HepG2 (cell line): ENCODE data around the gene TBCCD1. TPM values are rescaled to one million over a fixed set of nuclear protein-coding genes. Genes with fewer than 3 reads are reported as not detected.

ENCODE experiments used
- ATAC-seq: fragments of 200-7000 bp; cut with Tn5 transposase; 3 replicates; pipeline ENCODE4 v1.9.1; 2020; ENCODE audit warnings: mild to moderate bottlenecking, moderate library complexity
- BruUV-seq: library from RNA; stranded (reverse); fragments of 400-500 nt; replicated peaks from 2 replicates; lab custom pipeline; 2021; lab: Mats Ljungman, UMichigan
- CTCF ChIA-PET: fragments of 300-600 bp; formaldehyde crosslinking; extraction: SDS; loops from one replicate; lab custom pipeline; 2021; ENCODE audit warnings: low total read pairs, inconsistent platforms, low intra/inter-chr PET ratio; lab: Yijun Ruan, JAX
- POLR2A ChIA-PET: fragments of 350-600 bp; sonication (Branson Sonifier 250); formaldehyde crosslinking; loops from one replicate; lab custom pipeline; 2020; ENCODE audit warnings: antibody characterized with exemption, inconsistent platforms; lab: Yijun Ruan, JAX
- DNase-seq: peaks from one replicate; pipeline ENCODE4 v3.0.0-alpha.2; 2015; ENCODE audit warnings: low spot score
- FAIRE-seq: peaks from 3 replicates; lab custom pipeline; 2011; peaks lifted over from hg19 to GRCh38; lab: Jason Lieb, UNC
- H2AFZ ChIP-seq: one replicate; pipeline ENCODE4 v1.6.1; 2011; ENCODE audit warnings: low read length, inconsistent platforms
- H3K27ac ChIP-seq: fragments of 300-600 bp; 3 replicates; pipeline ENCODE4 v1.8.0; 2011; ENCODE audit warnings: mixed run types, mild to moderate bottlenecking, mixed read lengths, low read length, inconsistent platforms; ENCODE audit not compliant: insufficient read depth; ENCODE audit errors: extremely low read length
- H3K27me3 ChIP-seq, 2 experiments: fragments of 200-600 bp in 1 of 2; 2 replicates in 1 of 2; 3 replicates in 1 of 2; pipeline versions ENCODE4 v1.6.0 to v1.8.0; 2011; ENCODE audit warnings: low read length in 2 of 2, mild to moderate bottlenecking in 2 of 2, moderate library complexity in 2 of 2, inconsistent platforms in 1 of 2; ENCODE audit not compliant: insufficient read depth in 2 of 2, control insufficient read depth in 1 of 2
- H3K36me3 ChIP-seq, 2 experiments: fragments of 200-600 bp in 1 of 2; replicated peaks in 1 of 2; 2 replicates in 1 of 2; 3 replicates in 1 of 2; pipeline versions ENCODE4 v1.5.1 to v1.8.0; 2011; ENCODE audit warnings: low read length in 2 of 2, inconsistent platforms in 1 of 2; ENCODE audit not compliant: insufficient read depth in 2 of 2, control insufficient read depth in 1 of 2
- H3K4me1 ChIP-seq: 2 replicates; pipeline ENCODE4 v1.5.1; 2012; ENCODE audit warnings: low read length, inconsistent platforms; ENCODE audit not compliant: insufficient read depth
- H3K4me2 ChIP-seq: 2 replicates; pipeline ENCODE4 v1.6.0; 2011; ENCODE audit warnings: low read depth, low read length, inconsistent platforms
- H3K4me3 ChIP-seq, 3 experiments: fragments of 200-600 bp in 1 of 3; sonication (generic), shearing (Covaris generic) in 1 of 3; replicated peaks in 1 of 3; 2 replicates each; pipeline ENCODE4 v1.5.1; 2011 to 2016; ENCODE audit warnings: low read length in 3 of 3, inconsistent platforms in 2 of 3, low read depth in 2 of 3, mild to moderate bottlenecking in 2 of 3, control low read depth in 1 of 3, mixed read lengths in 1 of 3; ENCODE audit not compliant: insufficient read depth in 1 of 3
- H3K79me2 ChIP-seq: one replicate; pipeline ENCODE4 v1.6.1; 2011; ENCODE audit warnings: low read length, inconsistent platforms; ENCODE audit not compliant: insufficient read depth
- H3K9ac ChIP-seq: 2 replicates; pipeline ENCODE4 v1.6.0; 2011; ENCODE audit warnings: mild to moderate bottlenecking, low read depth, low read length, inconsistent platforms; ENCODE audit not compliant: insufficient read depth
- H3K9me3 ChIP-seq: 2 replicates; pipeline ENCODE4 v1.5.1; 2012; ENCODE audit warnings: mild to moderate bottlenecking, low read length
- H4K20me1 ChIP-seq: 2 replicates; pipeline ENCODE4 v1.6.0; 2011; ENCODE audit warnings: inconsistent platforms, mild to moderate bottlenecking, low read length, moderate library complexity; ENCODE audit not compliant: insufficient read depth
- HNRNPK ChIP-seq: fragments of 200-400 bp; formaldehyde crosslinking; IDR thresholded peaks from 2 replicates; pipeline ENCODE4 v1.6.1; 2018; ENCODE audit warnings: low read length, low read depth, moderate library complexity, mild to moderate bottlenecking; ENCODE audit not compliant: poor library complexity, severe bottlenecking
- PAWR ChIP-seq: sonication (generic); formaldehyde crosslinking; IDR thresholded peaks from 2 replicates; pipeline ENCODE4 v1.4.0; 2020; ENCODE audit warnings: missing genetic modification reagents, mild to moderate bottlenecking, borderline replicate concordance
- ZNF253 ChIP-seq: sonication (generic); formaldehyde crosslinking; IDR thresholded peaks from 2 replicates; pipeline ENCODE4 v1.8.0; 2022; ENCODE audit warnings: mild to moderate bottlenecking, missing genetic modification reagents, borderline replicate concordance
- ZNF446 ChIP-seq: sonication (generic); formaldehyde crosslinking; IDR thresholded peaks from 2 replicates; pipeline ENCODE4 v1.5.0; 2020; ENCODE audit warnings: mild to moderate bottlenecking, missing genetic modification reagents
- ZNF746 ChIP-seq: sonication (generic); formaldehyde crosslinking; IDR thresholded peaks from 2 replicates; pipeline ENCODE4 v1.8.0; 2022; ENCODE audit warnings: mild to moderate bottlenecking, missing genetic modification reagents
- WGBS: methylation state at CpG from one replicate; pipeline ENCODE4 v1.1.6; 2017; ENCODE audit warnings: low lambda C conversion rate; 5-methylcytosine and 5-hydroxymethylcytosine counted together
- in situ Hi-C: cut with HindIII; loops from 2 replicates; pipeline ENCODE4 v1.10.0; 2017; ENCODE audit warnings: low pct_unique_long_range_greater_than_20kb; ENCODE audit not compliant: extremely low pct_ligation_motif_present
- intact Hi-C: fragments of 100-400 bp; cut with micrococcal nuclease; formaldehyde crosslinking; loops from one replicate; pipeline ENCODE4 v1.10.0; 2022; ENCODE audit not compliant: unreplicated experiment
- polyA plus RNA-seq, 8 experiments: library from polyadenylated mRNA; depleted of rRNA in 3 of 8; stranded (reverse) in 7 of 8; unstranded in 1 of 8; fragments of >200 nt; fragmentation: Illumina TruSeq in 4 of 8; extraction: Trizol in 4 of 8; gene quantifications; 2 replicates each; pipeline versions ENCODE4 v1.2.1 to v1.2.3, GENCODE V29; 2011 to 2016; ENCODE audit warnings: low read depth in 4 of 8, missing spikeins in 1 of 8, mixed read lengths in 1 of 8; ENCODE audit not compliant: insufficient read depth in 1 of 8
- total RNA-seq, 5 experiments: library from RNA; depleted of rRNA; stranded (reverse); fragments of >200 nt; fragmentation: Illumina TruSeq; extraction: Trizol; gene quantifications; 2 replicates each; pipeline ENCODE4 v1.2.3, GENCODE V29; 2016; ENCODE audit warnings: low read depth in 1 of 5
- TF ChIP-seq, protein P1 (sequence below): sonication (generic); formaldehyde crosslinking; IDR thresholded peaks from 2 replicates; pipeline ENCODE4 v1.8.1; 2023; ENCODE audit warnings: missing genetic modification reagents, inconsistent platforms, borderline replicate concordance
- TF ChIP-seq, protein P2 (sequence below): IDR thresholded peaks from 2 replicates; pipeline ENCODE4 v1.6.1; 2016; ENCODE audit warnings: low read depth, missing genetic modification reagents, missing compliant biosample characterization
- TF ChIP-seq, protein P3 (sequence below): sonication (generic); formaldehyde crosslinking; IDR thresholded peaks from 2 replicates; pipeline ENCODE4 v1.5.0; 2020; ENCODE audit warnings: missing genetic modification reagents
- TF ChIP-seq, protein P4 (sequence below): sonication (generic); formaldehyde crosslinking; IDR thresholded peaks from 2 replicates; pipeline ENCODE4 v1.8.0; 2022; ENCODE audit warnings: mild to moderate bottlenecking, missing genetic modification reagents, moderate library complexity

Gene TBCCD1
- total and polyA plus RNA-seq, 2 of the 13 experiments (the other 11 are each of a cell fraction or from before 2014, with no cell fraction given), result 13.6 to 16.2 TPM

DNA sequence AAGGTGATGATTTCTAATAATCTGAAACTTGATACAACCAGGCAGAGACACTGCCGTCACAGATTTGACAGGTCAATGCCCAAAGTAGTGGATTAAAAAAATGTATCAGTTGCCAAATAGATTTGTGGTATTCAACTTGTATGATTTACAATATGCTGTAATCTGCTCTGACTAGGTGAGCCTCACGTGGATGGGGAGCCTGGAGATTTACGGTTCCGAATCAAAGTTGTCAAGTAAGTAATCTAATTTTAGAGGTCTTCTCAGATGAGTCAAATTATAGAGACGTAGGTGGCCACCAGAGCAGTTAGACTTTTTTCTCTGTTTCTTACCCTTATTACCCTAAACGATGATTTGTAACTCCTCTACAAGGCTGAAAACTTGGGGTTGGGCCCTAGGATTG is 15.4 kb upstream of the TBCCD1 start:
- H3K4me1 ChIP-seq, result no peaks in the 10 kb centered on the region
- H3K9ac ChIP-seq, result no peak overlapping the region
- no peak overlapping the region for H3K4me2 ChIP-seq
- ChIA-PET CTCF (no interaction called here), POLR2A (interaction anchor here (1.2 to 24.0 kb wide), 2 partner anchors 13 to 29 kb away, joined by 3 to 854 read pairs; partner anchors contain the start of gene AHSG)
- FAIRE-seq (no peak), DNase-seq (no peak), ATAC-seq (no peak)
- in situ Hi-C loops, result no loop called here
- WGBS, result 96% methylated on average over 6 of the region's 6 CpGs
- TF ChIP-seq, protein P1, sequence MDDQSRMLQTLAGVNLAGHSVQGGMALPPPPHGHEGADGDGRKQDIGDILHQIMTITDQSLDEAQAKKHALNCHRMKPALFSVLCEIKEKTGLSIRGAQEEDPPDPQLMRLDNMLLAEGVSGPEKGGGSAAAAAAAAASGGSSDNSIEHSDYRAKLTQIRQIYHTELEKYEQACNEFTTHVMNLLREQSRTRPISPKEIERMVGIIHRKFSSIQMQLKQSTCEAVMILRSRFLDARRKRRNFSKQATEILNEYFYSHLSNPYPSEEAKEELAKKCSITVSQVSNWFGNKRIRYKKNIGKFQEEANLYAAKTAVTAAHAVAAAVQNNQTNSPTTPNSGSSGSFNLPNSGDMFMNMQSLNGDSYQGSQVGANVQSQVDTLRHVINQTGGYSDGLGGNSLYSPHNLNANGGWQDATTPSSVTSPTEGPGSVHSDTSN (CRISPR knock-in tag), result no peak
- TF ChIP-seq, protein P2, sequence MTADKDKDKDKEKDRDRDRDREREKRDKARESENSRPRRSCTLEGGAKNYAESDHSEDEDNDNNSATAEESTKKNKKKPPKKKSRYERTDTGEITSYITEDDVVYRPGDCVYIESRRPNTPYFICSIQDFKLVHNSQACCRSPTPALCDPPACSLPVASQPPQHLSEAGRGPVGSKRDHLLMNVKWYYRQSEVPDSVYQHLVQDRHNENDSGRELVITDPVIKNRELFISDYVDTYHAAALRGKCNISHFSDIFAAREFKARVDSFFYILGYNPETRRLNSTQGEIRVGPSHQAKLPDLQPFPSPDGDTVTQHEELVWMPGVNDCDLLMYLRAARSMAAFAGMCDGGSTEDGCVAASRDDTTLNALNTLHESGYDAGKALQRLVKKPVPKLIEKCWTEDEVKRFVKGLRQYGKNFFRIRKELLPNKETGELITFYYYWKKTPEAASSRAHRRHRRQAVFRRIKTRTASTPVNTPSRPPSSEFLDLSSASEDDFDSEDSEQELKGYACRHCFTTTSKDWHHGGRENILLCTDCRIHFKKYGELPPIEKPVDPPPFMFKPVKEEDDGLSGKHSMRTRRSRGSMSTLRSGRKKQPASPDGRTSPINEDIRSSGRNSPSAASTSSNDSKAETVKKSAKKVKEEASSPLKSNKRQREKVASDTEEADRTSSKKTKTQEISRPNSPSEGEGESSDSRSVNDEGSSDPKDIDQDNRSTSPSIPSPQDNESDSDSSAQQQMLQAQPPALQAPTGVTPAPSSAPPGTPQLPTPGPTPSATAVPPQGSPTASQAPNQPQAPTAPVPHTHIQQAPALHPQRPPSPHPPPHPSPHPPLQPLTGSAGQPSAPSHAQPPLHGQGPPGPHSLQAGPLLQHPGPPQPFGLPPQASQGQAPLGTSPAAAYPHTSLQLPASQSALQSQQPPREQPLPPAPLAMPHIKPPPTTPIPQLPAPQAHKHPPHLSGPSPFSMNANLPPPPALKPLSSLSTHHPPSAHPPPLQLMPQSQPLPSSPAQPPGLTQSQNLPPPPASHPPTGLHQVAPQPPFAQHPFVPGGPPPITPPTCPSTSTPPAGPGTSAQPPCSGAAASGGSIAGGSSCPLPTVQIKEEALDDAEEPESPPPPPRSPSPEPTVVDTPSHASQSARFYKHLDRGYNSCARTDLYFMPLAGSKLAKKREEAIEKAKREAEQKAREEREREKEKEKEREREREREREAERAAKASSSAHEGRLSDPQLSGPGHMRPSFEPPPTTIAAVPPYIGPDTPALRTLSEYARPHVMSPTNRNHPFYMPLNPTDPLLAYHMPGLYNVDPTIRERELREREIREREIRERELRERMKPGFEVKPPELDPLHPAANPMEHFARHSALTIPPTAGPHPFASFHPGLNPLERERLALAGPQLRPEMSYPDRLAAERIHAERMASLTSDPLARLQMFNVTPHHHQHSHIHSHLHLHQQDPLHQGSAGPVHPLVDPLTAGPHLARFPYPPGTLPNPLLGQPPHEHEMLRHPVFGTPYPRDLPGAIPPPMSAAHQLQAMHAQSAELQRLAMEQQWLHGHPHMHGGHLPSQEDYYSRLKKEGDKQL, result no peak
- TF ChIP-seq PAWR (CRISPR knock-in tag), result no peak
- TF ChIP-seq ZNF746 (CRISPR knock-in tag), result no peak
- TF ChIP-seq, protein P3, sequence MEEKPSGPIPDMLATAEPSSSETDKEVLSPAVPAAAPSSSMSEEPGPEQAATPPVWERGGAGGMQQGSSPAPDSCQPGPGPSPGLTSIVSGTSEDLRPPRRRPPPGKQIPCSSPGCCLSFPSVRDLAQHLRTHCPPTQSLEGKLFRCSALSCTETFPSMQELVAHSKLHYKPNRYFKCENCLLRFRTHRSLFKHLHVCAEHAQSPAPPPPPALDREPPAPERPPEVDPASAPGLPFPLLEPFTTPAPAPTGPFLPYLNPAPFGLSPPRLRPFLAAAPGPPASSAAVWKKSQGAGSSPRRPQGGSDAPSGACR (CRISPR knock-in tag), result no peak
- TF ChIP-seq, protein P4, sequence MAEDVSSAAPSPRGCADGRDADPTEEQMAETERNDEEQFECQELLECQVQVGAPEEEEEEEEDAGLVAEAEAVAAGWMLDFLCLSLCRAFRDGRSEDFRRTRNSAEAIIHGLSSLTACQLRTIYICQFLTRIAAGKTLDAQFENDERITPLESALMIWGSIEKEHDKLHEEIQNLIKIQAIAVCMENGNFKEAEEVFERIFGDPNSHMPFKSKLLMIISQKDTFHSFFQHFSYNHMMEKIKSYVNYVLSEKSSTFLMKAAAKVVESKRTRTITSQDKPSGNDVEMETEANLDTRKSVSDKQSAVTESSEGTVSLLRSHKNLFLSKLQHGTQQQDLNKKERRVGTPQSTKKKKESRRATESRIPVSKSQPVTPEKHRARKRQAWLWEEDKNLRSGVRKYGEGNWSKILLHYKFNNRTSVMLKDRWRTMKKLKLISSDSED, result no peak
- TF ChIP-seq ZNF253 (CRISPR knock-in tag), result no peak
- no peak for TF ChIP-seq ZNF446 (CRISPR knock-in tag)
- TF ChIP-seq HNRNPK, result no peak
- H3K27me3 ChIP-seq, result no peaks in the 10 kb centered on the region
- peaks cover 2% of the 10 kb centered on the region for H3K79me2 ChIP-seq
- intact Hi-C loops, result no loop called here
- H4K20me1 ChIP-seq, result no peaks in the 10 kb centered on the region
- no peak overlapping the region for H3K27ac ChIP-seq
- peaks cover 16 to 79% of the 10 kb centered on the region in 2 experiments for H3K36me3 ChIP-seq
- no peak overlapping the region for H2AFZ ChIP-seq
- no peaks in the 10 kb centered on the region for H3K9me3 ChIP-seq
- H3K4me3 ChIP-seq, result no peak overlapping the region
- no TSS peak for BruUV-seq
